ENCODE data around the gene KAZN.

Gene KAZN

GRCh38 chr1:15048437-15048980 lies 450.0 kb downstream of the KAZN start:
- DNase-seq, result no peak

- no peak for DNase-seq
These were observed 450.6 kb downstream of the KAZN start for GRCh38 chr1:15049067-15049466.

- no peak for DNase-seq
These were observed 453.5 kb downstream of the KAZN start for GRCh38 chr1:15051882-15052528.

GRCh38 chr1:15053153-15053552 lies 454.7 kb downstream of the KAZN start:
- no peak for DNase-seq

GRCh38 chr1:15055736-15056415 lies 457.4 kb downstream of the KAZN start:
- no peak for DNase-seq

GRCh38 chr1:15056515-15057285 lies 458.2 kb downstream of the KAZN start:
- no peak for DNase-seq

- no peak for DNase-seq
These were observed 459.3 kb downstream of the KAZN start for GRCh38 chr1:15057834-15058233.

GRCh38 chr1:15058261-15058660 lies 459.8 kb downstream of the KAZN start:
- DNase-seq, result no peak

- DNase-seq, result no peak
These were observed 461.6 kb downstream of the KAZN start for GRCh38 chr1:15060104-15060503.

GRCh38 chr1:15062479-15063099 lies 464.1 kb downstream of the KAZN start:
- peak in 1 of 2 donors; percentile 3 for DNase-seq

GRCh38 chr1:15063346-15063745 lies 464.9 kb downstream of the KAZN start:
- no peak for DNase-seq

GRCh38 chr1:15063783-15064182 lies 465.3 kb downstream of the KAZN start:
- no peak for DNase-seq

GRCh38 chr1:15064217-15064929 lies 465.9 kb downstream of the KAZN start:
- DNase-seq, result no peak

GRCh38 chr1:15065291-15065690 lies 466.8 kb downstream of the KAZN start:
- DNase-seq, result no peak

GRCh38 chr1:15065736-15066135 lies 467.3 kb downstream of the KAZN start:
- no peak for DNase-seq

GRCh38 chr1:15066191-15066590 lies 467.7 kb downstream of the KAZN start:
- no peak for DNase-seq

GRCh38 chr1:15067148-15067547 lies 468.7 kb downstream of the KAZN start:
- no peak for DNase-seq

- no peak for DNase-seq
These were observed 469.7 kb downstream of the KAZN start for GRCh38 chr1:15068152-15068551.

GRCh38 chr1:15068997-15069396 lies 470.5 kb downstream of the KAZN start:
- DNase-seq, result no peak

GRCh38 chr1:15070145-15070748 lies 471.8 kb downstream of the KAZN start:
- DNase-seq, result no peak

GRCh38 chr1:15071936-15072335 lies 473.5 kb downstream of the KAZN start:
- no peak for DNase-seq

- no peak for DNase-seq
These were observed 475.4 kb downstream of the KAZN start for GRCh38 chr1:15073799-15074308.
